ENCODE data around the gene S100A12. TPM values are rescaled to one million over a fixed set of nuclear protein-coding genes. Genes with fewer than 3 reads are reported as not detected.

The S100A12 gene
- total and polyA plus RNA-seq, 9 of the 15 experiments (the other 6 are each of a cell fraction or from before 2014, with no cell fraction given) = not detected

DNA sequence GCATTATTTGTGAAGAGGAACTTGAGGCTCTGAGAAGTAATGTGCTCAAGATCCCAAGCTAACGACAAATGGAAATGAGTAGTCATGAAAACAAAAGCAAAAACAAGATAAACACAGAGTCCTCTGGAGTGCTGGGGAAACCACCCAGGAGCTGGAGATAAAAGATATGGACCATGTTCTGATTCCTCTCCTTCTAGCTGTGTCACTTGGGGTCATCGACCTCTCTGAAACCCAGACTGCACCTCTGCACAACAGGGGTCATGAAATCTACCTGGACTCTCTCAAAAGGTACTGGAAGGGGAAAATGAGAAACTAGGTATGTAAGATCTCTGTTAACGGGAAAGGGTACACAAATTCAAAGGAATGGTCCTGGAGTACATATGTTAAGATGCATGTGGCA lies 33.2 kb downstream of the S100A12 start (continued):
- TF ChIP-seq, protein P1, sequence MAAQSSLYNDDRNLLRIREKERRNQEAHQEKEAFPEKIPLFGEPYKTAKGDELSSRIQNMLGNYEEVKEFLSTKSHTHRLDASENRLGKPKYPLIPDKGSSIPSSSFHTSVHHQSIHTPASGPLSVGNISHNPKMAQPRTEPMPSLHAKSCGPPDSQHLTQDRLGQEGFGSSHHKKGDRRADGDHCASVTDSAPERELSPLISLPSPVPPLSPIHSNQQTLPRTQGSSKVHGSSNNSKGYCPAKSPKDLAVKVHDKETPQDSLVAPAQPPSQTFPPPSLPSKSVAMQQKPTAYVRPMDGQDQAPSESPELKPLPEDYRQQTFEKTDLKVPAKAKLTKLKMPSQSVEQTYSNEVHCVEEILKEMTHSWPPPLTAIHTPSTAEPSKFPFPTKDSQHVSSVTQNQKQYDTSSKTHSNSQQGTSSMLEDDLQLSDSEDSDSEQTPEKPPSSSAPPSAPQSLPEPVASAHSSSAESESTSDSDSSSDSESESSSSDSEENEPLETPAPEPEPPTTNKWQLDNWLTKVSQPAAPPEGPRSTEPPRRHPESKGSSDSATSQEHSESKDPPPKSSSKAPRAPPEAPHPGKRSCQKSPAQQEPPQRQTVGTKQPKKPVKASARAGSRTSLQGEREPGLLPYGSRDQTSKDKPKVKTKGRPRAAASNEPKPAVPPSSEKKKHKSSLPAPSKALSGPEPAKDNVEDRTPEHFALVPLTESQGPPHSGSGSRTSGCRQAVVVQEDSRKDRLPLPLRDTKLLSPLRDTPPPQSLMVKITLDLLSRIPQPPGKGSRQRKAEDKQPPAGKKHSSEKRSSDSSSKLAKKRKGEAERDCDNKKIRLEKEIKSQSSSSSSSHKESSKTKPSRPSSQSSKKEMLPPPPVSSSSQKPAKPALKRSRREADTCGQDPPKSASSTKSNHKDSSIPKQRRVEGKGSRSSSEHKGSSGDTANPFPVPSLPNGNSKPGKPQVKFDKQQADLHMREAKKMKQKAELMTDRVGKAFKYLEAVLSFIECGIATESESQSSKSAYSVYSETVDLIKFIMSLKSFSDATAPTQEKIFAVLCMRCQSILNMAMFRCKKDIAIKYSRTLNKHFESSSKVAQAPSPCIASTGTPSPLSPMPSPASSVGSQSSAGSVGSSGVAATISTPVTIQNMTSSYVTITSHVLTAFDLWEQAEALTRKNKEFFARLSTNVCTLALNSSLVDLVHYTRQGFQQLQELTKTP (IDR thresholded peaks at IDR 0.05; ENCODE audit: low read depth in 1 of 2, partially characterized antibody in 2 of 2) = peak in 1 of 2 experiments; percentile 16
- TF ChIP-seq NR2C1 (IDR thresholded peaks at IDR 0.05) (0 out of 2 replicates have a peak, but pooled peaks have one; percentile 24), NR2C1 (tag; IDR thresholded peaks at IDR 0.05) (no peak), MYC (IDR thresholded peaks at IDR 0.05; ENCODE audit: low read depth, low read length) (peak; percentile 34; the same call in 1 of the 2 replicates), MYC (CRISPR knock-in tag; IDR thresholded peaks at IDR 0.05; ENCODE audit: borderline replicate concordance, low read depth) (no peak), CTBP1 (IDR thresholded peaks at IDR 0.05; ENCODE audit: borderline replicate concordance) (peak; percentile 72; the same call in 1 of the 2 replicates), BRF1 (IDR thresholded peaks at IDR 0.05; ENCODE audit: borderline replicate concordance, extremely low read depth, insufficient read length) (no peak), PML (IDR thresholded peaks at IDR 0.05; ENCODE audit: low read length) (peak; percentile 71; the same call in 1 of the 2 replicates), TRIM24 (IDR thresholded peaks at IDR 0.05) (peak in 1 of 2 experiments; percentile 43; a peak in 1 of 4 replicates), FOXK2 (conservative IDR thresholded peaks at IDR 0.05 in 1 of 2, IDR thresholded peaks at IDR 0.05 in 1 of 2; ENCODE audit: low read depth in 2 of 2) (peak; percentile 50 to 71; a peak in 3 of 4 replicates), WHSC1 (IDR thresholded peaks at IDR 0.05; ENCODE audit: low read length) (no peak), NR2C2 (CRISPR knock-in tag; IDR thresholded peaks at IDR 0.05) (no peak), NR2C2 (tag; IDR thresholded peaks at IDR 0.05) (peak; percentile 65)
- TF ChIP-seq, protein P2, sequence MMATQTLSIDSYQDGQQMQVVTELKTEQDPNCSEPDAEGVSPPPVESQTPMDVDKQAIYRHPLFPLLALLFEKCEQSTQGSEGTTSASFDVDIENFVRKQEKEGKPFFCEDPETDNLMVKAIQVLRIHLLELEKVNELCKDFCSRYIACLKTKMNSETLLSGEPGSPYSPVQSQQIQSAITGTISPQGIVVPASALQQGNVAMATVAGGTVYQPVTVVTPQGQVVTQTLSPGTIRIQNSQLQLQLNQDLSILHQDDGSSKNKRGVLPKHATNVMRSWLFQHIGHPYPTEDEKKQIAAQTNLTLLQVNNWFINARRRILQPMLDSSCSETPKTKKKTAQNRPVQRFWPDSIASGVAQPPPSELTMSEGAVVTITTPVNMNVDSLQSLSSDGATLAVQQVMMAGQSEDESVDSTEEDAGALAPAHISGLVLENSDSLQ (IDR thresholded peaks at IDR 0.05) = no peak
- TF ChIP-seq, protein P3, sequence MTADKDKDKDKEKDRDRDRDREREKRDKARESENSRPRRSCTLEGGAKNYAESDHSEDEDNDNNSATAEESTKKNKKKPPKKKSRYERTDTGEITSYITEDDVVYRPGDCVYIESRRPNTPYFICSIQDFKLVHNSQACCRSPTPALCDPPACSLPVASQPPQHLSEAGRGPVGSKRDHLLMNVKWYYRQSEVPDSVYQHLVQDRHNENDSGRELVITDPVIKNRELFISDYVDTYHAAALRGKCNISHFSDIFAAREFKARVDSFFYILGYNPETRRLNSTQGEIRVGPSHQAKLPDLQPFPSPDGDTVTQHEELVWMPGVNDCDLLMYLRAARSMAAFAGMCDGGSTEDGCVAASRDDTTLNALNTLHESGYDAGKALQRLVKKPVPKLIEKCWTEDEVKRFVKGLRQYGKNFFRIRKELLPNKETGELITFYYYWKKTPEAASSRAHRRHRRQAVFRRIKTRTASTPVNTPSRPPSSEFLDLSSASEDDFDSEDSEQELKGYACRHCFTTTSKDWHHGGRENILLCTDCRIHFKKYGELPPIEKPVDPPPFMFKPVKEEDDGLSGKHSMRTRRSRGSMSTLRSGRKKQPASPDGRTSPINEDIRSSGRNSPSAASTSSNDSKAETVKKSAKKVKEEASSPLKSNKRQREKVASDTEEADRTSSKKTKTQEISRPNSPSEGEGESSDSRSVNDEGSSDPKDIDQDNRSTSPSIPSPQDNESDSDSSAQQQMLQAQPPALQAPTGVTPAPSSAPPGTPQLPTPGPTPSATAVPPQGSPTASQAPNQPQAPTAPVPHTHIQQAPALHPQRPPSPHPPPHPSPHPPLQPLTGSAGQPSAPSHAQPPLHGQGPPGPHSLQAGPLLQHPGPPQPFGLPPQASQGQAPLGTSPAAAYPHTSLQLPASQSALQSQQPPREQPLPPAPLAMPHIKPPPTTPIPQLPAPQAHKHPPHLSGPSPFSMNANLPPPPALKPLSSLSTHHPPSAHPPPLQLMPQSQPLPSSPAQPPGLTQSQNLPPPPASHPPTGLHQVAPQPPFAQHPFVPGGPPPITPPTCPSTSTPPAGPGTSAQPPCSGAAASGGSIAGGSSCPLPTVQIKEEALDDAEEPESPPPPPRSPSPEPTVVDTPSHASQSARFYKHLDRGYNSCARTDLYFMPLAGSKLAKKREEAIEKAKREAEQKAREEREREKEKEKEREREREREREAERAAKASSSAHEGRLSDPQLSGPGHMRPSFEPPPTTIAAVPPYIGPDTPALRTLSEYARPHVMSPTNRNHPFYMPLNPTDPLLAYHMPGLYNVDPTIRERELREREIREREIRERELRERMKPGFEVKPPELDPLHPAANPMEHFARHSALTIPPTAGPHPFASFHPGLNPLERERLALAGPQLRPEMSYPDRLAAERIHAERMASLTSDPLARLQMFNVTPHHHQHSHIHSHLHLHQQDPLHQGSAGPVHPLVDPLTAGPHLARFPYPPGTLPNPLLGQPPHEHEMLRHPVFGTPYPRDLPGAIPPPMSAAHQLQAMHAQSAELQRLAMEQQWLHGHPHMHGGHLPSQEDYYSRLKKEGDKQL (CRISPR knock-in tag; IDR thresholded peaks at IDR 0.05; ENCODE audit: borderline replicate concordance) = no peak
- TF ChIP-seq, protein P4, sequence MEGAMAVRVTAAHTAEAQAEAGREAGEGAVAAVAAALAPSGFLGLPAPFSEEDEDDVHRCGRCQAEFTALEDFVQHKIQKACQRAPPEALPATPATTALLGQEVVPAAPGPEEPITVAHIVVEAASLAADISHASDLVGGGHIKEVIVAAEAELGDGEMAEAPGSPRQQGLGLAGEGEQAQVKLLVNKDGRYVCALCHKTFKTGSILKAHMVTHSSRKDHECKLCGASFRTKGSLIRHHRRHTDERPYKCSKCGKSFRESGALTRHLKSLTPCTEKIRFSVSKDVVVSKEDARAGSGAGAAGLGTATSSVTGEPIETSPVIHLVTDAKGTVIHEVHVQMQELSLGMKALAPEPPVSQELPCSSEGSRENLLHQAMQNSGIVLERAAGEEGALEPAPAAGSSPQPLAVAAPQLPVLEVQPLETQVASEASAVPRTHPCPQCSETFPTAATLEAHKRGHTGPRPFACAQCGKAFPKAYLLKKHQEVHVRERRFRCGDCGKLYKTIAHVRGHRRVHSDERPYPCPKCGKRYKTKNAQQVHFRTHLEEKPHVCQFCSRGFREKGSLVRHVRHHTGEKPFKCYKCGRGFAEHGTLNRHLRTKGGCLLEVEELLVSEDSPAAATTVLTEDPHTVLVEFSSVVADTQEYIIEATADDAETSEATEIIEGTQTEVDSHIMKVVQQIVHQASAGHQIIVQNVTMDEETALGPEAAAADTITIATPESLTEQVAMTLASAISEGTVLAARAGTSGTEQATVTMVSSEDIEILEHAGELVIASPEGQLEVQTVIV (CRISPR knock-in tag; IDR thresholded peaks at IDR 0.05; ENCODE audit: borderline replicate concordance) = no peak
